ENCODE results near the gene PFKP.

The PFKP gene

GRCh38 chr10:3025026-3025683, 42.2 kb upstream of the PFKP start:
- in situ Hi-C loops (cut with HindIII; ENCODE audit: low pct_ligation_motif_present, low sequenced_read_pairs) = no loop called here
- no peak overlapping the region for H3K27ac ChIP-seq
- DNase-seq = no peak

GRCh38 chr10:3027866-3028265, 39.5 kb upstream of the PFKP start:
- in situ Hi-C loops (cut with HindIII; ENCODE audit: low pct_ligation_motif_present, low sequenced_read_pairs) = no loop called here
- Histone ChIP-seq H3K27me3 (replicated peaks) (no peaks in the 10 kb centered on the region), H3K36me3 (replicated peaks) (no peaks in the 10 kb centered on the region), H3K4me3 (ENCODE audit: low read depth, low read length) (no peak overlapping the region), H3K27ac (no peak overlapping the region)
- no peak for DNase-seq
- no peak for TF ChIP-seq CTCF (IDR thresholded peaks at IDR 0.05; ENCODE audit: low read depth, low read length, missing control alignments)

More at GRCh38 chr10:3025026-3025683, 42.2 kb upstream of the PFKP start:
- TF ChIP-seq CTCF (IDR thresholded peaks at IDR 0.05; ENCODE audit: low read depth, low read length, missing control alignments) = no peak
- Histone ChIP-seq H3K4me3 (ENCODE audit: low read depth, low read length) (no peak overlapping the region), H3K27me3 (replicated peaks) (no peaks in the 10 kb centered on the region), H3K36me3 (replicated peaks) (no peaks in the 10 kb centered on the region)

- TF ChIP-seq CTCF (IDR thresholded peaks at IDR 0.05; ENCODE audit: low read depth, low read length, missing control alignments) = no peak
- Histone ChIP-seq H3K27me3 (replicated peaks) (no peaks in the 10 kb centered on the region), H3K27ac (no peak overlapping the region), H3K4me3 (ENCODE audit: low read depth, low read length) (no peak overlapping the region), H3K36me3 (replicated peaks) (no peaks in the 10 kb centered on the region)
- in situ Hi-C loops (cut with HindIII; ENCODE audit: low pct_ligation_motif_present, low sequenced_read_pairs) = no loop called here
- DNase-seq = no peak
Observed at GRCh38 chr10:3028441-3028840, 38.9 kb upstream of the PFKP start.

GRCh38 chr10:3030765-3031164, 36.6 kb upstream of the PFKP start:
- Histone ChIP-seq H3K4me3 (ENCODE audit: low read depth, low read length) (no peak overlapping the region), H3K36me3 (replicated peaks) (no peaks in the 10 kb centered on the region), H3K27ac (no peak overlapping the region), H3K27me3 (replicated peaks) (no peaks in the 10 kb centered on the region)
- no peak for DNase-seq
- in situ Hi-C loops (cut with HindIII; ENCODE audit: low pct_ligation_motif_present, low sequenced_read_pairs) = no loop called here
- TF ChIP-seq CTCF (IDR thresholded peaks at IDR 0.05; ENCODE audit: low read depth, low read length, missing control alignments) = no peak

GRCh38 chr10:3031490-3031889, 35.9 kb upstream of the PFKP start:
- no peak for DNase-seq
- in situ Hi-C loops (cut with HindIII; ENCODE audit: low pct_ligation_motif_present, low sequenced_read_pairs) = no loop called here
- H3K27ac ChIP-seq = no peak overlapping the region
- H3K4me3 ChIP-seq (ENCODE audit: low read depth, low read length) = no peak overlapping the region
- no peaks in the 10 kb centered on the region for H3K36me3 ChIP-seq (replicated peaks)
- no peaks in the 10 kb centered on the region for H3K27me3 ChIP-seq (replicated peaks)
- no peak for TF ChIP-seq CTCF (IDR thresholded peaks at IDR 0.05; ENCODE audit: low read depth, low read length, missing control alignments)

- no peak for TF ChIP-seq CTCF (IDR thresholded peaks at IDR 0.05; ENCODE audit: low read depth, low read length, missing control alignments)
- DNase-seq = no peak
Observed at GRCh38 chr10:3033925-3034324, 33.4 kb upstream of the PFKP start.

More at GRCh38 chr10:3033925-3034324, 33.4 kb upstream of the PFKP start:
- H3K4me3 ChIP-seq (ENCODE audit: low read depth, low read length) = no peak overlapping the region
- no peak overlapping the region for H3K27ac ChIP-seq
- no peaks in the 10 kb centered on the region for H3K27me3 ChIP-seq (replicated peaks)
- in situ Hi-C loops (cut with HindIII; ENCODE audit: low pct_ligation_motif_present, low sequenced_read_pairs) = no loop called here
- H3K36me3 ChIP-seq (replicated peaks) = no peaks in the 10 kb centered on the region

All from brain microvascular endothelial cell (primary cell).